Measurements from ENCODE around the gene CHGA.

Gene CHGA

GRCh38 chr14:92884410-92884809 lies 38.5 kb upstream of the CHGA start:
- CTCF ChIA-PET, result interaction anchor here (1.7 kb wide), 1 partner anchor 18 kb away, joined by 4 read pairs; no protein-coding TSS in a partner anchor
- DNase-seq (ENCODE audit: extremely low spot score), result no peak
- TF ChIP-seq CTCF (IDR thresholded peaks at IDR 0.05; ENCODE audit: control extremely low read depth, extremely low read depth, low read depth, missing control alignments), result no peak
- POLR2A ChIA-PET, result no interaction called here

- DNase-seq (ENCODE audit: extremely low spot score), result no peak
- ChIA-PET CTCF (interaction anchor here (1.7 kb wide), 1 partner anchor 19 kb away, joined by 4 read pairs; no protein-coding TSS in a partner anchor), POLR2A (no interaction called here)
- TF ChIP-seq CTCF (IDR thresholded peaks at IDR 0.05; ENCODE audit: control extremely low read depth, extremely low read depth, low read depth, missing control alignments), result no peak
Observed at GRCh38 chr14:92885279-92886061, 37.5 kb upstream of the CHGA start.

GRCh38 chr14:92886337-92886736 lies 36.6 kb upstream of the CHGA start:
- no peak for TF ChIP-seq CTCF (IDR thresholded peaks at IDR 0.05; ENCODE audit: control extremely low read depth, extremely low read depth, low read depth, missing control alignments)
- DNase-seq (ENCODE audit: extremely low spot score), result no peak
- POLR2A ChIA-PET, result no interaction called here
- CTCF ChIA-PET, result interaction anchor here (1.7 kb wide), 1 partner anchor 20 kb away, joined by 4 read pairs; no protein-coding TSS in a partner anchor

GRCh38 chr14:92887157-92887556 lies 35.8 kb upstream of the CHGA start:
- ChIA-PET CTCF (interaction anchor here (1.2 kb wide), 1 partner anchor 9 kb away, joined by 3 read pairs; no protein-coding TSS in a partner anchor), POLR2A (no interaction called here)
- DNase-seq (ENCODE audit: extremely low spot score), result no peak
- TF ChIP-seq CTCF (IDR thresholded peaks at IDR 0.05; ENCODE audit: control extremely low read depth, extremely low read depth, low read depth, missing control alignments), result no peak

- TF ChIP-seq CTCF (IDR thresholded peaks at IDR 0.05; ENCODE audit: control extremely low read depth, extremely low read depth, low read depth, missing control alignments), result no peak
- ChIA-PET CTCF (no interaction called here), POLR2A (interaction anchor here (0.6 kb wide), 1 partner anchor 263 kb away, joined by 4 read pairs; no protein-coding TSS in a partner anchor)
- no peak for DNase-seq (ENCODE audit: extremely low spot score)
Observed at GRCh38 chr14:92888896-92889295, 34.1 kb upstream of the CHGA start.

- ChIA-PET POLR2A (no interaction called here), CTCF (no interaction called here)
- no peak for TF ChIP-seq CTCF (IDR thresholded peaks at IDR 0.05; ENCODE audit: control extremely low read depth, extremely low read depth, low read depth, missing control alignments)
- no peak for DNase-seq (ENCODE audit: extremely low spot score)
Observed at GRCh38 chr14:92890830-92891588, 31.9 kb upstream of the CHGA start.

All from GM10248 (cell line).